HG03025 (cell line): Measurements from ENCODE around the gene DEAF1.

Experiments
- ATAC-seq: cut with Tn5 transposase; IDR thresholded peaks from one replicate; pipeline ENCODE4 v1.9.1; 2021; ENCODE audit warnings: mild to moderate bottlenecking, moderate library complexity; ENCODE audit not compliant: unreplicated experiment, low FRiP score

The DEAF1 gene

DNA sequence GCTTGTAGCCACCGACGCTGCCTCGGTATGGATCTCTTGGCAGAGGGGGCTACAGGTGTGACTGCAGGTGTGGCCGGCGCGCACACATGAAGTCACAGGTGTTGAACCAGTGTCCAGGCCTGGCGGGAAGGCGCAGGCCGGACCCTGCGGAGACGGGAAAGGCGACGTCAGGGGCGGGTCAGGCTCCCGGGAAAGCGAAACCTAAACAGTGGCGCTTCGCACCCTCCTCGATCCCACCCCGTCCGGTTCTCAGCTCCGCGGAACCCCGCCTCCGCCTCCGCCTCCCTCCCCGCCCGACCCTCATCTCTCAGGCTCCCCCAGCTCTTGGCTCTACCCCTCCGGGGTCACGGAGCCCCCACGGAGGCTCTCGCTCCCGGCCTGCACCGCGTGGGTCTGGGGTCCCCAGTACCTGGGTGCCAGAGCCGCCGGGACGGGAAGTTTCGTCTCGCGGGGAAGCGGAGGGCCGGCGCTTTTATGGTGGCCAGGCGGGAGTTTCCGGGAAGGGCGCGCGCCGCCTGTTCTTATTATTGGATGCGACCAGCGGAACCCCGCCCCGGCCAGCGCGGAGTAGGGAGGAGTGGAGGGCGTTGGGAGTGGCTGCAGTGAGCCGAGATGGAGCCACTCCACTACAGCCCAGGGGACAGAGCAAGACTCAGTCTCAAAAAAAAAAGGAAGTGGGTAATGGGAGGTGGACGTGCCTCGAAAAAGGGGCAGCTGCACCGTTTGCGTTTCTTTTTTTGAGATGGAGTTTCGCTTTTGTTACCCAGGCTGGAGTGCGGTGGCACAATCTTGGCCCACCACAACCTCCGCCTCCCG lies 79.3 kb downstream of the DEAF1 start, which contains the start of gene IRF7:
Gene IRF7 (minus strand): TSS at position 447 of the 816 bp plus-strand sequence. CDS start 586 bp downstream, outside the sequence.
- peak; percentile 66 for ATAC-seq

DNA sequence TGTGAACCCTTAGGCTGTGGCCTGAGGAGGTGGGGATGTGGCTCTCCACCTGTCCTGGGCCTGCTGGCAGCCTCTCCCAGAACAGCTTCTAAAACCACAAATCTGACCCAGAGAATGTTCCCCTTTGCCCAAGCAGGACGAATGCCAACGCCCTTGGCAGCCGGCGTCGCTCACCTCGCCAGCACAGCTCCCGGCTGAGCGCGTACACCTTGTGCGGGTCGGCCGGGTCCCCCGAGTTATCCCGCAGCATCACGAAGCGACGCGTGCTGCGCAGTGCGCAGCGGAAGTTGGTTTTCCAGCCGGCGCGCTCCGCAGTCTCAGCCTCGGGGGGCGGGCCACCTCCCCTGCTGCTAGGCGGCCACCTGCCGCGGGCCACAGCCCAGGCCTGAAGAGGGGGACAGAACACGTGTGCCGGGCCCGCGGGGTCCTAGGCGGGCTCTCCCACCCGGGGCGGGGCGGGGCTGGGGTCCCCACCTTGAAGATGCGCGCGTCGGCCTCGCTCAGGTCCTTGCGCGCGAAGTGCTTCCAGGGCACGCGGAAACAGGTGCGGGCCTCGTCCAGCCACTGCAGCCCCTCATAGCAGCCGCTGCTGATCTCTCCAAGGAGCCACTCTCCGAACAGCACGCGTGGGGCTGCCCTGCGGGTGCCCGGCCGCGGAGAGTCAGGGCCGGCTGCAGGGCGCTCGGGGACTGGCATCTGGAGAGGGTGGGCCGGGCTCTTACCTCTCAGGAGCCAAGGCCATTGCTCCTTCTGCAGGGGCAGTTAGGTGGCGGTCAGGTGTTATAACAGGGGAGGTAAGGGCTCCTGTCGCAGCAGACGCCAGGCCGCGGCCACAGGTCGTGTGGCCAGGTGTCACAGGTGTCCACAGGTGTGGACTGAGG lies 80.2 kb downstream of the DEAF1 start:
- peak; percentile 4 for ATAC-seq

GRCh38 chr11:614021-614622 lies 80.9 kb downstream of the DEAF1 start:
- ATAC-seq: no peak

GRCh38 chr11:613369-613968 lies 81.6 kb downstream of the DEAF1 start:
- no peak for ATAC-seq

- no peak for ATAC-seq
These were observed 82.1 kb downstream of the DEAF1 start for GRCh38 chr11:612961-613300.

GRCh38 chr11:612201-612960 lies 82.6 kb downstream of the DEAF1 start:
- ATAC-seq: no peak

DNA sequence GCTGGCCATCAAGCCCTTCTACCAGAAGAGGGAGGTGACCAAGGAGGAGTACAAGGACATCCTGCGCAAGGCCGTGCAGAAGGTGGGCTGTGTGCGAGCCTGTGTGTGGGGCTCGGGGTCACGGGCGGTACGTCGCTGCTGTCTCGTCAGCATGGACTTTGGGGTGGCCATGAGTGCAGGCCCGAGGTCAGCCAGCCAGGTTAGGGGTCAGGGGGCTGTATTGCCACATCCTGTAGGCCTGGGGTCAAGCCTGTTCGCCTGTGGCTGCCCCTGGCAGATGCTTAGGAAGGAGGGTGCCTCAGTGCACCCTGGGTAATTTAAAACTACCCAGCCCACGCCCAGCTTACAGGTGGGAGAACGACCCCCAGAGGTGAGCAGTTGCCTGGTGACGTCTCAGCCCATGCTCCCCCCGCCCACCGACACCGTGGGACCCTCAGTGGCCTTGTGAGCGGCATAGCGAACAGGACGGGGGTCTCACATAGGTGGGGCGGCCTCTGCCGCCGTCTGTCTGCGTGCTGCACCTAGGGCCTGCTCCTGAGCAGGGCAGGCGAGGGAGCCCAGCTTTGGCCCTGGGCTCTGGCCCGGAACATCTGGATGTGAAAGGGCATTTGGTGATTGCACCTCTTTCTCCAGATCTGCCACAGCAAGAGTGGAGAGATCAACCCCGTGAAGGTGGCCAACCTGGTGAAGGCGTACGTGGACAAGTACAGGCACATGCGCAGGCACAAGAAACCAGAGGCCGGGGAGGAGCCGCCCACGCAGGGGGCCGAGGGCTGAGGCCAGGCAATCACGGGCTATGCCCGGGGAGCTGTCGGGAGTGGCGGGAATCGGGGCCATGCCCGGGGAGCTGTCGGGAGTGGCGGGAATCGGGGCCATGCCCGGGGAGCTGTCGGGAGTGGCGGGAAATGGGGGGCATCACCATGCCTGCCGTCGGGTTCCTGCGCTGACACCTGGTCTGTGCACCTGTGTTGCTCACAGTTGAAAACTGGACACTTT lies 83.7 kb downstream of the DEAF1 start:
- ATAC-seq: no peak

- no peak for ATAC-seq
These were observed 84.7 kb downstream of the DEAF1 start for GRCh38 chr11:610146-610801.

GRCh38 chr11:609341-609811 lies 85.6 kb downstream of the DEAF1 start:
- ATAC-seq: no peak

DNA sequence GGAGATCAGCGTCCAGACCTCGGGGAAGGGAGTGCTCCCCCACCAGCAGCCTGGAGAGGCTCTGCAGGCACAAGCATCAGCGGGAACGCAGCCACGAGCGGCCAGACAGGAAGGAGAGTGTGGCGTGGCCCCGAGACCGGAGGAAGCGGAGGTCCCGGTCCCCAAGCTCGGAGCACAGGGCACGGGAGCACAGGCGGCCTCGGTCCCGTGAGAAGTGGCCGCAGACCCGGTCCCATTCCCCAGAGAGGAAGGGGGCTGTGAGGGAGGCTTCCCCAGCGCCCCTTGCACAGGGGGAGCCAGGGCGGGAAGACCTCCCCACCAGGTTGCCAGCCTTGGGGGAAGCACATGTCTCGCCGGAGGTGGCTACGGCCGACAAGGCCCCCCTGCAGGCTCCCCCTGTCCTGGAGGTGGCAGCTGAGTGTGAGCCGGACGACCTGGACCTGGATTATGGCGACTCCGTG lies 86.2 kb downstream of the DEAF1 start:
- no peak for ATAC-seq

GRCh38 chr11:607971-608659 lies 86.9 kb downstream of the DEAF1 start:
- ATAC-seq: no peak

GRCh38 chr11:607020-607780 lies 87.8 kb downstream of the DEAF1 start:
- ATAC-seq: no peak

DNA sequence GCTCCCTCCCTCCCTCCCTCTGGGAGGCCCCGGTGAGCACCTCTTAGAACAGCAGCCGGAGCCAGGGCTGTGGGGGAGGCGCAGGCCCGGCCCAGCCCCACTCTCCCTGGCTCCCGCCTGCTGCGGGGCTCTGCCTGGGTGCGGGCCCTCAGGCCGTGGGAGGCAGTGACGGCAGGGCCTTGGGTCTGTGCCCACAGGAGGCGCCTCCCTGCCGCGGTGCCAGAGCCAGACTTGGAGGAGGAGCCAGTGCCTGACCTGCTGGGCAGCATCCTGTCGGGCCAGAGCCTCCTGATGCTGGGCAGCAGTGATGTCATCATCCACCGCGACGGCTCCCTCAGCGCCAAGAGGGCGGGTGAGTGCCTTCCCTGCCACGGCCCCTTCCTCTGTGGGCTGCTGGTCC lies 88.8 kb downstream of the DEAF1 start:
- no peak for ATAC-seq

DNA sequence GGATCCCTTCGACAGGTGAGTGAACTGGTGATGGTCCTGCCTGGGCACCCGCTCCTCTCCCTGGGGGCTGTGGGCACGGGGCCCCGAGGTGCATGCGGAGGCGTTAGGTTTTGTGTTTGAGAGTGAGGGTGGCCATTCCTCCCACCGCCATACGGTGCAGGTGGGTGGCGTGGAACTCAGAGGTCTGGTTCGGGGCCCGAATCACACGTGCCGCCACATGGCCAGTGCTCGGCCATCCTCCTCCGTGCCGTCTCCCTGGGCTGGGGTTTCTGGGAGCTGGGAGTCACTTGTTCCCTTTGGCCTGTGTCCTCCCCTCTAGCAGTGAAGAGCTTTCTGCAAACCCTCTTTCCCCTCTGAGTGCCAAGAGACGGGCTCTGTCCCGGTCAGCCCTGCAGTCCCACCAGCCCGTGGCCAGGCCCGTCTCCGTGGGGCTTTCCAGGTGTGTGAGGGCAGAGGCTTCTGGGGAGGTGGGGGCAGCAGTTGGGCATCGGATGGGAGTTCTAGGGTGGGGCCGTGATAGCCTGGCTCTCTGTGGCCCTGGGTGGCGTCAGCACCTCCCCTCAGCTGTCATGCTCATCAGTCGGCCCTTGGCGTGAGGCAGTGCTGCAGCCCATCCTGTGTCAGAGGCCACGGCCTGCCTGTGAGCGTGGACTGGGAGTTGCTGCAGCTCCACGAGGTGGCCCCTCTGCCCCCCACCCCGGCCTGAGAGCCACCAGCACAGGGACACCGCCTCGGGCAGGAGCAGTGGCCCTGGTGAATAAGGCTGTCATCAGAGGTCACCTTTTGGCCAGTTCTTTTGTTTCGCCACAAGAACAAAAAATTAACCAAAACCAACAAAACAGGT lies 89.5 kb downstream of the DEAF1 start:
- ATAC-seq: no peak

DNA sequence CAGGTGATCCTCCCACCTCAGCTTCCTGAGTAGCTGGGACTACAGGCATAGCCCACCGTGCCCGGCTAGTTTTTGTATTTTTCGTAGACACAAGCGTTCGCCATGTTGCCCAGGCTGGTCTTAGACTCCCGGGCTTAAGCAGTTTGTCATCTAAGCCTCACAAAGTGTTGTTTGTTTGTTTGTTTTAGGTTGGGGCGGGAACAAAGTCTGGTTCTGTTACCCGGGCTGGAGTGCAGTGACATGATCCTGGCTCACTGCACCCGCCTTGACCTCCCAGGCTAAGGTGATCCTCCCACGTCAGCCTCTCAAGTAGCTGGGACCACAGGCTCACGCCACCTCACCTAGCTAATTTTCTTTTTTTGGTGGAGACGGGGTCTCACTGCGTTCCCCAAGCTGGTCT lies 91.9 kb downstream of the DEAF1 start:
- ATAC-seq: no peak
